ENCODE data around the gene PTGS2. TPM values are rescaled to one million over a fixed set of nuclear protein-coding genes. Genes with fewer than 3 reads are reported as not detected.

Gene PTGS2
- total RNA-seq, 2 donors from 2014 or later = 0.09 to 0.15 TPM

- no peak overlapping the region for H3K27ac ChIP-seq (ENCODE audit: low read depth, low read length)
- no peaks in the 10 kb centered on the region for H3K27me3 Mint-ChIP-seq (ENCODE audit: insufficient read depth)
- peaks cover 3% of the 10 kb centered on the region for H3K36me3 Mint-ChIP-seq (ENCODE audit: low read depth)
- H3K27ac Mint-ChIP-seq = peak overlapping the region; percentile 27
- H3K4me1 ChIP-seq (ENCODE audit: control insufficient read depth, insufficient read depth, low read length) = peaks cover 3% of the 10 kb centered on the region
- H3K4me3 ChIP-seq (ENCODE audit: low read length) = peak overlapping the region; percentile 7
- peaks cover 11% of the 10 kb centered on the region for H3K9me3 ChIP-seq (ENCODE audit: control insufficient read depth, low read length)
- DNase-seq = no peak
- no peak for TF ChIP-seq CTCF (conservative IDR thresholded peaks at IDR 0.05)
- H3K27me3 ChIP-seq (ENCODE audit: control insufficient read depth, insufficient read depth, low read length, poor library complexity, severe bottlenecking) = no peaks in the 10 kb centered on the region
- no peak overlapping the region for H3K4me3 Mint-ChIP-seq
- H3K36me3 ChIP-seq (ENCODE audit: control insufficient read depth, insufficient read depth, low read length) = no peaks in the 10 kb centered on the region
- peaks cover 2% of the 10 kb centered on the region for H3K4me1 Mint-ChIP-seq
- H3K9me3 Mint-ChIP-seq = peaks cover 10% of the 10 kb centered on the region
- no peak overlapping the region for H3K9ac ChIP-seq (ENCODE audit: extremely low read depth, low read length, poor library complexity, severe bottlenecking)
These were observed 17.5 kb downstream of the PTGS2 start for GRCh38 chr1:186662752-186663151.

GRCh38 chr1:186659890-186660341, 20.3 kb downstream of the PTGS2 start:
- H3K36me3 Mint-ChIP-seq (ENCODE audit: low read depth) = peaks cover 3% of the 10 kb centered on the region
- Histone ChIP-seq H3K4me3 (ENCODE audit: low read length) (no peak overlapping the region), H3K4me1 (ENCODE audit: control insufficient read depth, insufficient read depth, low read length) (peaks cover 3% of the 10 kb centered on the region), H3K9ac (ENCODE audit: extremely low read depth, low read length, poor library complexity, severe bottlenecking) (no peak overlapping the region), H3K27me3 (ENCODE audit: control insufficient read depth, insufficient read depth, low read length, poor library complexity, severe bottlenecking) (no peaks in the 10 kb centered on the region), H3K27ac (ENCODE audit: low read depth, low read length) (no peak overlapping the region), H3K9me3 (ENCODE audit: control insufficient read depth, low read length) (peaks cover 11% of the 10 kb centered on the region), H3K36me3 (ENCODE audit: control insufficient read depth, insufficient read depth, low read length) (no peaks in the 10 kb centered on the region)
- H3K9me3 Mint-ChIP-seq = peaks cover 10% of the 10 kb centered on the region
- TF ChIP-seq CTCF (conservative IDR thresholded peaks at IDR 0.05) = no peak
- DNase-seq = no peak
- no peaks in the 10 kb centered on the region for H3K27me3 Mint-ChIP-seq (ENCODE audit: insufficient read depth)
- H3K27ac Mint-ChIP-seq = no peak overlapping the region
- no peak overlapping the region for H3K4me3 Mint-ChIP-seq
- H3K4me1 Mint-ChIP-seq = peaks cover 2% of the 10 kb centered on the region

- Mint-ChIP-seq H3K27me3 (ENCODE audit: insufficient read depth) (no peaks in the 10 kb centered on the region), H3K4me1 (peaks cover 2% of the 10 kb centered on the region), H3K36me3 (ENCODE audit: low read depth) (peaks cover 3% of the 10 kb centered on the region), H3K27ac (no peak overlapping the region), H3K4me3 (no peak overlapping the region), H3K9me3 (peaks cover 6% of the 10 kb centered on the region)
- H3K4me3 ChIP-seq (ENCODE audit: low read length) = no peak overlapping the region
- no peaks in the 10 kb centered on the region for H3K27me3 ChIP-seq (ENCODE audit: control insufficient read depth, insufficient read depth, low read length, poor library complexity, severe bottlenecking)
- TF ChIP-seq CTCF (conservative IDR thresholded peaks at IDR 0.05) = no peak
- H3K9ac ChIP-seq (ENCODE audit: extremely low read depth, low read length, poor library complexity, severe bottlenecking) = no peak overlapping the region
- DNase-seq = no peak
- no peaks in the 10 kb centered on the region for H3K36me3 ChIP-seq (ENCODE audit: control insufficient read depth, insufficient read depth, low read length)
- peaks cover 11% of the 10 kb centered on the region for H3K9me3 ChIP-seq (ENCODE audit: control insufficient read depth, low read length)
- no peak overlapping the region for H3K27ac ChIP-seq (ENCODE audit: low read depth, low read length)
- H3K4me1 ChIP-seq (ENCODE audit: control insufficient read depth, insufficient read depth, low read length) = peaks cover 3% of the 10 kb centered on the region
These were observed 21.2 kb downstream of the PTGS2 start for GRCh38 chr1:186658999-186659398.

All from endodermal cell (in vitro differentiated cells).